ENCODE measurements around the gene DOCK8. TPM values are rescaled to one million over a fixed set of nuclear protein-coding genes. Genes with fewer than 3 reads are reported as not detected.
A peak's percentile ranks its signal among the peaks of the same experiment; 100 is the strongest.

The DOCK8 gene
- total and polyA plus RNA-seq, 2 of the 13 experiments (the other 11 are each of a cell fraction or from before 2014, with no cell fraction given), result 0.28 to 0.38 TPM

DNA sequence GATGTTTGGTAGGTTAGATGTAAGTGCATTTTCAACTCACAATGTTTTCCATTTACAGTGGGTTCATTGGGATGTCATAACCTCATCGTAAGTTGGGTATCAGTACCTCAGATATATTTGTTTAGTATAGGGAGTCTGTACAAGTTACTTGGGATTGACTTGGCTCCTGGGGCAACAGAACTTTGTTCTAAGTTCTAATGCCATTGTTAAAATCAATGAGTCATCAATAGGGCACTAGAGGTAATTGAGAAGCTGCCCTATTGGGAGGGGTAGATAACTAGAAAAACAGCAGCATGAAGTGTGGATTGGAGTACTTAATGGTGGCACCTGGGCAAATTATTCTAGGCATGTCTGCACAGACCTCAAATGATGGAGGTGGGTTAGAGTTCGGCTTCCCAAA, 272.8 kb downstream of the DOCK8 start (continued):
- no peak for TF ChIP-seq SMYD3 (CRISPR knock-in tag; IDR thresholded peaks at IDR 0.05)

DNA sequence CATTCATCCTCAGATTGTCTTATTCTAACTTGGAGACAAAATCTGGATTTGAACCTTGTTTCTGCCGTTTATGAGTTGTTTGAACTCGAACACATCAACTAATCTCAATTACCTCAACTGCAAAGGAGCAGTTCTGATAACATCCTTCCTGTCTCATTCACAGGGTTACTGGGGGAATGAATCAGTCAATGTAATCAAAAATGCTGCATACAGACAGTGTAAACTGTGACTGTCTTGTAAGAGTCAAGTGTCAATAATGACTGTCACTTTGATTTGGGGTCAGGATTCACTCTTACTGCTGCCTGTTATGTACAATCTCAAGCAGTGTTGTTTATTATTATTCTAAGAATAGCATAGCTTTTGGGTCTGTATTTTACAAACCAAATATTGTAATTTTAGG, 273.8 kb downstream of the DOCK8 start:
- no TSS peak for BruUV-seq (replicated peaks)
- no peak for ATAC-seq
- no peak for FAIRE-seq
- Histone ChIP-seq H3K4me3 (replicated peaks in 1 of 3; ENCODE audit: insufficient read depth in 1 of 3, low read depth in 2 of 3, low read length in 3 of 3) (no peak overlapping the region), H3K4me1 (ENCODE audit: insufficient read depth, low read length) (peaks cover 27% of the 10 kb centered on the region), H3K79me2 (ENCODE audit: insufficient read depth, low read length) (no peaks in the 10 kb centered on the region), H3K9me3 (ENCODE audit: low read length) (no peaks in the 10 kb centered on the region), H3K27me3 (ENCODE audit: control insufficient read depth in 1 of 2, insufficient read depth in 2 of 2, low read length in 2 of 2) (peaks cover 0 to 8% of the 10 kb centered on the region in 2 experiments; a peak in 2 of 5 replicates), H3K36me3 (replicated peaks in 1 of 2; ENCODE audit: control insufficient read depth in 1 of 2, insufficient read depth in 2 of 2, low read length in 2 of 2) (no peaks in the 10 kb centered on the region), H4K20me1 (ENCODE audit: insufficient read depth, low read length) (no peaks in the 10 kb centered on the region; the same call in 1 of the 2 replicates), H3K9ac (ENCODE audit: insufficient read depth, low read depth, low read length) (no peak overlapping the region), H3K27ac (ENCODE audit: extremely low read length, insufficient read depth, low read length) (no peak overlapping the region), H2AFZ (ENCODE audit: low read length) (no peak overlapping the region), H3K4me2 (ENCODE audit: low read depth, low read length) (no peak overlapping the region)
- in situ Hi-C loops (cut with HindIII; ENCODE audit: extremely low pct_ligation_motif_present, low pct_unique_long_range_greater_than_20kb) (no loop called here), intact Hi-C loops (cut with micrococcal nuclease; ENCODE audit: unreplicated experiment) (no loop called here)
- POLR2A ChIA-PET, result no interaction called here
- CTCF ChIA-PET (ENCODE audit: low intra/inter-chr PET ratio, low total read pairs), result no interaction called here
- DNase-seq (ENCODE audit: low spot score), result no peak
- WGBS (ENCODE audit: low lambda C conversion rate), result 4% methylated on average over 2 of the region's 2 CpGs
- no peak for TF ChIP-seq PHF20 (CRISPR knock-in tag; IDR thresholded peaks at IDR 0.05)
- TF ChIP-seq FOXP1 (IDR thresholded peaks at IDR 0.05), result no peak
- TF ChIP-seq FOXP1 (CRISPR knock-in tag; IDR thresholded peaks at IDR 0.05), result 0 out of 2 replicates have a peak, but pooled peaks have one; percentile 24
- no peak for TF ChIP-seq SP4 (CRISPR knock-in tag; IDR thresholded peaks at IDR 0.05)
- no peak for TF ChIP-seq POLR2A (IDR thresholded peaks at IDR 0.05; ENCODE audit: insufficient read depth in 1 of 2, low read depth in 2 of 2, low read length in 2 of 2)
- TF ChIP-seq FOSL2 (CRISPR knock-in tag; IDR thresholded peaks at IDR 0.05), result peak; percentile 12; the same call in 1 of the 2 replicates
- TF ChIP-seq SMAD1 (CRISPR knock-in tag; IDR thresholded peaks at IDR 0.05; ENCODE audit: borderline replicate concordance, low read depth), result no peak
- TF ChIP-seq, protein P1, sequence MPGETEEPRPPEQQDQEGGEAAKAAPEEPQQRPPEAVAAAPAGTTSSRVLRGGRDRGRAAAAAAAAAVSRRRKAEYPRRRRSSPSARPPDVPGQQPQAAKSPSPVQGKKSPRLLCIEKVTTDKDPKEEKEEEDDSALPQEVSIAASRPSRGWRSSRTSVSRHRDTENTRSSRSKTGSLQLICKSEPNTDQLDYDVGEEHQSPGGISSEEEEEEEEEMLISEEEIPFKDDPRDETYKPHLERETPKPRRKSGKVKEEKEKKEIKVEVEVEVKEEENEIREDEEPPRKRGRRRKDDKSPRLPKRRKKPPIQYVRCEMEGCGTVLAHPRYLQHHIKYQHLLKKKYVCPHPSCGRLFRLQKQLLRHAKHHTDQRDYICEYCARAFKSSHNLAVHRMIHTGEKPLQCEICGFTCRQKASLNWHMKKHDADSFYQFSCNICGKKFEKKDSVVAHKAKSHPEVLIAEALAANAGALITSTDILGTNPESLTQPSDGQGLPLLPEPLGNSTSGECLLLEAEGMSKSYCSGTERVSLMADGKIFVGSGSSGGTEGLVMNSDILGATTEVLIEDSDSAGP (CRISPR knock-in tag; IDR thresholded peaks at IDR 0.05; ENCODE audit: borderline replicate concordance), result no peak
- TF ChIP-seq, protein P2, sequence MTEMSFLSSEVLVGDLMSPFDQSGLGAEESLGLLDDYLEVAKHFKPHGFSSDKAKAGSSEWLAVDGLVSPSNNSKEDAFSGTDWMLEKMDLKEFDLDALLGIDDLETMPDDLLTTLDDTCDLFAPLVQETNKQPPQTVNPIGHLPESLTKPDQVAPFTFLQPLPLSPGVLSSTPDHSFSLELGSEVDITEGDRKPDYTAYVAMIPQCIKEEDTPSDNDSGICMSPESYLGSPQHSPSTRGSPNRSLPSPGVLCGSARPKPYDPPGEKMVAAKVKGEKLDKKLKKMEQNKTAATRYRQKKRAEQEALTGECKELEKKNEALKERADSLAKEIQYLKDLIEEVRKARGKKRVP (CRISPR knock-in tag; IDR thresholded peaks at IDR 0.05), result no peak
- TF ChIP-seq, protein P3, sequence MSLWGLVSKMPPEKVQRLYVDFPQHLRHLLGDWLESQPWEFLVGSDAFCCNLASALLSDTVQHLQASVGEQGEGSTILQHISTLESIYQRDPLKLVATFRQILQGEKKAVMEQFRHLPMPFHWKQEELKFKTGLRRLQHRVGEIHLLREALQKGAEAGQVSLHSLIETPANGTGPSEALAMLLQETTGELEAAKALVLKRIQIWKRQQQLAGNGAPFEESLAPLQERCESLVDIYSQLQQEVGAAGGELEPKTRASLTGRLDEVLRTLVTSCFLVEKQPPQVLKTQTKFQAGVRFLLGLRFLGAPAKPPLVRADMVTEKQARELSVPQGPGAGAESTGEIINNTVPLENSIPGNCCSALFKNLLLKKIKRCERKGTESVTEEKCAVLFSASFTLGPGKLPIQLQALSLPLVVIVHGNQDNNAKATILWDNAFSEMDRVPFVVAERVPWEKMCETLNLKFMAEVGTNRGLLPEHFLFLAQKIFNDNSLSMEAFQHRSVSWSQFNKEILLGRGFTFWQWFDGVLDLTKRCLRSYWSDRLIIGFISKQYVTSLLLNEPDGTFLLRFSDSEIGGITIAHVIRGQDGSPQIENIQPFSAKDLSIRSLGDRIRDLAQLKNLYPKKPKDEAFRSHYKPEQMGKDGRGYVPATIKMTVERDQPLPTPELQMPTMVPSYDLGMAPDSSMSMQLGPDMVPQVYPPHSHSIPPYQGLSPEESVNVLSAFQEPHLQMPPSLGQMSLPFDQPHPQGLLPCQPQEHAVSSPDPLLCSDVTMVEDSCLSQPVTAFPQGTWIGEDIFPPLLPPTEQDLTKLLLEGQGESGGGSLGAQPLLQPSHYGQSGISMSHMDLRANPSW (CRISPR knock-in tag; IDR thresholded peaks at IDR 0.05; ENCODE audit: borderline replicate concordance), result no peak
- no peak for TF ChIP-seq ZNF614 (CRISPR knock-in tag; IDR thresholded peaks at IDR 0.05; ENCODE audit: borderline replicate concordance)
- TF ChIP-seq ARNT (IDR thresholded peaks at IDR 0.05), result no peak
- no peak for TF ChIP-seq CEBPB (IDR thresholded peaks at IDR 0.05; ENCODE audit: borderline replicate concordance, low read depth, low read length)
- TF ChIP-seq ZNF83 (CRISPR knock-in tag; IDR thresholded peaks at IDR 0.05; ENCODE audit: borderline replicate concordance), result no peak
- TF ChIP-seq, protein P4, sequence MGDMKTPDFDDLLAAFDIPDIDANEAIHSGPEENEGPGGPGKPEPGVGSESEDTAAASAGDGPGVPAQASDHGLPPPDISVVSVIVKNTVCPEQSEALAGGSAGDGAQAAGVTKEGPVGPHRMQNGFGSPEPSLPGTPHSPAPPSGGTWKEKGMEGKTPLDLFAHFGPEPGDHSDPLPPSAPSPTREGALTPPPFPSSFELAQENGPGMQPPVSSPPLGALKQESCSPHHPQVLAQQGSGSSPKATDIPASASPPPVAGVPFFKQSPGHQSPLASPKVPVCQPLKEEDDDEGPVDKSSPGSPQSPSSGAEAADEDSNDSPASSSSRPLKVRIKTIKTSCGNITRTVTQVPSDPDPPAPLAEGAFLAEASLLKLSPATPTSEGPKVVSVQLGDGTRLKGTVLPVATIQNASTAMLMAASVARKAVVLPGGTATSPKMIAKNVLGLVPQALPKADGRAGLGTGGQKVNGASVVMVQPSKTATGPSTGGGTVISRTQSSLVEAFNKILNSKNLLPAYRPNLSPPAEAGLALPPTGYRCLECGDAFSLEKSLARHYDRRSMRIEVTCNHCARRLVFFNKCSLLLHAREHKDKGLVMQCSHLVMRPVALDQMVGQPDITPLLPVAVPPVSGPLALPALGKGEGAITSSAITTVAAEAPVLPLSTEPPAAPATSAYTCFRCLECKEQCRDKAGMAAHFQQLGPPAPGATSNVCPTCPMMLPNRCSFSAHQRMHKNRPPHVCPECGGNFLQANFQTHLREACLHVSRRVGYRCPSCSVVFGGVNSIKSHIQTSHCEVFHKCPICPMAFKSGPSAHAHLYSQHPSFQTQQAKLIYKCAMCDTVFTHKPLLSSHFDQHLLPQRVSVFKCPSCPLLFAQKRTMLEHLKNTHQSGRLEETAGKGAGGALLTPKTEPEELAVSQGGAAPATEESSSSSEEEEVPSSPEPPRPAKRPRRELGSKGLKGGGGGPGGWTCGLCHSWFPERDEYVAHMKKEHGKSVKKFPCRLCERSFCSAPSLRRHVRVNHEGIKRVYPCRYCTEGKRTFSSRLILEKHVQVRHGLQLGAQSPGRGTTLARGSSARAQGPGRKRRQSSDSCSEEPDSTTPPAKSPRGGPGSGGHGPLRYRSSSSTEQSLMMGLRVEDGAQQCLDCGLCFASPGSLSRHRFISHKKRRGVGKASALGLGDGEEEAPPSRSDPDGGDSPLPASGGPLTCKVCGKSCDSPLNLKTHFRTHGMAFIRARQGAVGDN (CRISPR knock-in tag; IDR thresholded peaks at IDR 0.05), result no peak
